Measurements from ENCODE around the gene ROCK2. TPM values are rescaled to one million over a fixed set of nuclear protein-coding genes. Genes with fewer than 3 reads are reported as not detected.

ROCK2 gene
- polyA plus RNA-seq, 2 of the 4 experiments (the other 2 are of a cell fraction), result 34.0 to 38.7 TPM

DNA sequence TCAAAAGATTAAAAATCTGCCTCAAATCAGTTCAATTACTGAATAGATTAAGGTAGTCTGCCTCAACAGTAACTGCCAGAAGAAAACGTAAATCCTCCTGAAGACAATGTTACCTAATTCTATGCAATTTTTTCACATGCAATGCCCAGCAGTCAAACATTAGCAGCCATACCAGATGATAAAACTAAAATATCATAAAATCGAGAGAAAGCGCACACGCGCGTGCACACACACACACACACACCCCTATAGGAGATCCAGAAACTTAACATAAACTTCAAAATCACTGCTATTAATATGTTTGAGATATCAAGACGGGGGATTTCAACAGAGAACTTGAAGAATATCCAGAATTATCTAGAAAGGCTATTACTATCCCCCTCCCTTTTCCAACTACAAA is 32.9 kb downstream of the ROCK2 start (continued):
- TF ChIP-seq EHF (CRISPR knock-in tag; IDR thresholded peaks at IDR 0.05) (no peak), RFX5 (IDR thresholded peaks at IDR 0.05) (no peak), CBX8 (IDR thresholded peaks at IDR 0.05) (no peak), RCOR1 (IDR thresholded peaks at IDR 0.05; ENCODE audit: low read depth, low read length) (no peak)

DNA sequence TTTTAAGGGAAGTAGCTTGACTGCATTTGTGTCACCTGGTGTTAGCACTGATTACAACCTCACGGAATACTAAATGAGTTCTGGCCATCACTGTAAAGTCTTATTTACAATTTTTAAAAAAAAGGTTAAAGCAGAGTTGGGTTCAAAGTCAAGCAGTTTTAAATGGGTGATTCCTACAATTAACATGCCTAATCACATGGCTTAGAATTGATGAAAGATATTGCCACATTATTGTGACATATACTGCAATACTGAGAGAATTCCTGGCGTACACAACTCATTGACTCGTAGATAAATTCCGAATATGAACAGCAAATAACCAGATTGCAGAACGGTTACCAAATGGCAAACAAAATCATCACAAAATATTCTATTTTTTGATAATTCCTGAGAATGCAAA is 34.2 kb downstream of the ROCK2 start:
- FAIRE-seq, result no peak
- 51% methylated on average over 5 of the region's 5 CpGs for WGBS (ENCODE audit: missing lambda C conversion rate)
- CTCF ChIA-PET, result interaction anchor here (2.1 kb wide), 1 partner anchor 10 kb away, joined by 9 read pairs; no protein-coding TSS in a partner anchor

DNA sequence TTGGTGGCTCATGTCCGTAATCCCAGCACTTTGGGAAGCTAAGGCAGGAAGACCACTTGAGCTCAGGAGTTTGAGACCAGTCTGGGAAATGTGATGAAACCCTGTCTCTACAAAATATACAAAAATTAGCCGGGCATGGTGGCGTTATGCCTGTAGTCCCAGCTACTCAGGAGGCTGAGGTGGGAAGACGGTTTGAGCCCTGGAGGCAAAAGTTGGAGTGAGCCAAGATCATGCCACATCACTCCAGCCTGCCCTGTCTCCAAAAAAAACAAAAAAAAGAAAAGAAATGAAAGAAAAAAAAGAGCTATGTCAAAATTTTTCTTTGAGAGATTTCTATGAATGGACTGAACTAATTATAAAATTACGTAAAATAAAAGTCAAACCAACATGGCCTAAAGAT is 34.7 kb downstream of the ROCK2 start:
- WGBS (ENCODE audit: missing lambda C conversion rate), result 93% methylated on average over 5 of the region's 5 CpGs
- ChIA-PET POLR2A (no interaction called here), CTCF (interaction anchor here (2.1 kb wide), 1 partner anchor 10 kb away, joined by 9 read pairs; no protein-coding TSS in a partner anchor)
- DNase-seq (ENCODE audit: low read depth in 1 of 2, low spot score in 1 of 2), result no peak
- Histone ChIP-seq H3K4me2 (no peak overlapping the region), H3K27ac (no peak overlapping the region), H3K4me3 (no peak overlapping the region), H3K9me3 (no peaks in the 10 kb centered on the region), H3K4me1 (peaks cover 50% of the 10 kb centered on the region)
- no peak for FAIRE-seq
- ATAC-seq, result no peak
- TF ChIP-seq, protein P1, sequence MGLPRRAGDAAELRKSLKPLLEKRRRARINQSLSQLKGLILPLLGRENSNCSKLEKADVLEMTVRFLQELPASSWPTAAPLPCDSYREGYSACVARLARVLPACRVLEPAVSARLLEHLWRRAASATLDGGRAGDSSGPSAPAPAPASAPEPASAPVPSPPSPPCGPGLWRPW (IDR thresholded peaks at IDR 0.05), result no peak
- no peak for TF ChIP-seq EHF (CRISPR knock-in tag; IDR thresholded peaks at IDR 0.05)
- TF ChIP-seq BHLHE40 (IDR thresholded peaks at IDR 0.05; ENCODE audit: low read depth, low read length), result no peak
- TF ChIP-seq MAFK (IDR thresholded peaks at IDR 0.05; ENCODE audit: partially characterized antibody), result no peak
- TF ChIP-seq RCOR1 (IDR thresholded peaks at IDR 0.05; ENCODE audit: low read depth, low read length), result no peak
- TF ChIP-seq, protein P2, sequence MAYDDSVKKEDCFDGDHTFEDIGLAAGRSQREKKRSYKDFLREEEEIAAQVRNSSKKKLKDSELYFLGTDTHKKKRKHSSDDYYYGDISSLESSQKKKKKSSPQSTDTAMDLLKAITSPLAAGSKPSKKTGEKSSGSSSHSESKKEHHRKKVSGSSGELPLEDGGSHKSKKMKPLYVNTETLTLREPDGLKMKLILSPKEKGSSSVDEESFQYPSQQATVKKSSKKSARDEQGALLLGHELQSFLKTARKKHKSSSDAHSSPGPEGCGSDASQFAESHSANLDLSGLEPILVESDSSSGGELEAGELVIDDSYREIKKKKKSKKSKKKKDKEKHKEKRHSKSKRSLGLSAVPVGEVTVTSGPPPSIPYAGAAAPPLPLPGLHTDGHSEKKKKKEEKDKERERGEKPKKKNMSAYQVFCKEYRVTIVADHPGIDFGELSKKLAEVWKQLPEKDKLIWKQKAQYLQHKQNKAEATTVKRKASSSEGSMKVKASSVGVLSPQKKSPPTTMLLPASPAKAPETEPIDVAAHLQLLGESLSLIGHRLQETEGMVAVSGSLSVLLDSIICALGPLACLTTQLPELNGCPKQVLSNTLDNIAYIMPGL (CRISPR knock-in tag; IDR thresholded peaks at IDR 0.05; ENCODE audit: borderline replicate concordance), result no peak
- no peak for TF ChIP-seq RAD21 (conservative IDR thresholded peaks at IDR 0.05 in 1 of 2, IDR thresholded peaks at IDR 0.05 in 1 of 2)
- TF ChIP-seq RFX5 (IDR thresholded peaks at IDR 0.05), result no peak
- no peak for TF ChIP-seq NFE2L2 (conservative IDR thresholded peaks at IDR 0.05; ENCODE audit: low read length)
- TF ChIP-seq, protein P3, sequence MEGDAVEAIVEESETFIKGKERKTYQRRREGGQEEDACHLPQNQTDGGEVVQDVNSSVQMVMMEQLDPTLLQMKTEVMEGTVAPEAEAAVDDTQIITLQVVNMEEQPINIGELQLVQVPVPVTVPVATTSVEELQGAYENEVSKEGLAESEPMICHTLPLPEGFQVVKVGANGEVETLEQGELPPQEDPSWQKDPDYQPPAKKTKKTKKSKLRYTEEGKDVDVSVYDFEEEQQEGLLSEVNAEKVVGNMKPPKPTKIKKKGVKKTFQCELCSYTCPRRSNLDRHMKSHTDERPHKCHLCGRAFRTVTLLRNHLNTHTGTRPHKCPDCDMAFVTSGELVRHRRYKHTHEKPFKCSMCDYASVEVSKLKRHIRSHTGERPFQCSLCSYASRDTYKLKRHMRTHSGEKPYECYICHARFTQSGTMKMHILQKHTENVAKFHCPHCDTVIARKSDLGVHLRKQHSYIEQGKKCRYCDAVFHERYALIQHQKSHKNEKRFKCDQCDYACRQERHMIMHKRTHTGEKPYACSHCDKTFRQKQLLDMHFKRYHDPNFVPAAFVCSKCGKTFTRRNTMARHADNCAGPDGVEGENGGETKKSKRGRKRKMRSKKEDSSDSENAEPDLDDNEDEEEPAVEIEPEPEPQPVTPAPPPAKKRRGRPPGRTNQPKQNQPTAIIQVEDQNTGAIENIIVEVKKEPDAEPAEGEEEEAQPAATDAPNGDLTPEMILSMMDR (IDR thresholded peaks at IDR 0.05), result no peak
- TF ChIP-seq JUNB (IDR thresholded peaks at IDR 0.05), result no peak
- no peak for TF ChIP-seq MAZ (IDR thresholded peaks at IDR 0.05; ENCODE audit: borderline replicate concordance, low read depth, low read length)
- no peak for TF ChIP-seq EHMT2 (IDR thresholded peaks at IDR 0.05; ENCODE audit: low read depth)
- TF ChIP-seq, protein P4, sequence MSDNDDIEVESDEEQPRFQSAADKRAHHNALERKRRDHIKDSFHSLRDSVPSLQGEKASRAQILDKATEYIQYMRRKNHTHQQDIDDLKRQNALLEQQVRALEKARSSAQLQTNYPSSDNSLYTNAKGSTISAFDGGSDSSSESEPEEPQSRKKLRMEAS (IDR thresholded peaks at IDR 0.05), result no peak
- no peak for TF ChIP-seq FOSB (CRISPR knock-in tag; IDR thresholded peaks at IDR 0.05)

More for the DNA sequence above, 34.2 kb downstream of the ROCK2 start:
- Histone ChIP-seq H3K4me1 (peaks cover 56% of the 10 kb centered on the region), H3K27ac (no peak overlapping the region), H3K9me3 (no peaks in the 10 kb centered on the region), H3K4me2 (no peak overlapping the region), H3K4me3 (no peak overlapping the region)
- DNase-seq (ENCODE audit: low read depth in 1 of 2, low spot score in 1 of 2) (no peak), ATAC-seq (no peak)
- POLR2A ChIA-PET, result no interaction called here
- TF ChIP-seq, protein P5, sequence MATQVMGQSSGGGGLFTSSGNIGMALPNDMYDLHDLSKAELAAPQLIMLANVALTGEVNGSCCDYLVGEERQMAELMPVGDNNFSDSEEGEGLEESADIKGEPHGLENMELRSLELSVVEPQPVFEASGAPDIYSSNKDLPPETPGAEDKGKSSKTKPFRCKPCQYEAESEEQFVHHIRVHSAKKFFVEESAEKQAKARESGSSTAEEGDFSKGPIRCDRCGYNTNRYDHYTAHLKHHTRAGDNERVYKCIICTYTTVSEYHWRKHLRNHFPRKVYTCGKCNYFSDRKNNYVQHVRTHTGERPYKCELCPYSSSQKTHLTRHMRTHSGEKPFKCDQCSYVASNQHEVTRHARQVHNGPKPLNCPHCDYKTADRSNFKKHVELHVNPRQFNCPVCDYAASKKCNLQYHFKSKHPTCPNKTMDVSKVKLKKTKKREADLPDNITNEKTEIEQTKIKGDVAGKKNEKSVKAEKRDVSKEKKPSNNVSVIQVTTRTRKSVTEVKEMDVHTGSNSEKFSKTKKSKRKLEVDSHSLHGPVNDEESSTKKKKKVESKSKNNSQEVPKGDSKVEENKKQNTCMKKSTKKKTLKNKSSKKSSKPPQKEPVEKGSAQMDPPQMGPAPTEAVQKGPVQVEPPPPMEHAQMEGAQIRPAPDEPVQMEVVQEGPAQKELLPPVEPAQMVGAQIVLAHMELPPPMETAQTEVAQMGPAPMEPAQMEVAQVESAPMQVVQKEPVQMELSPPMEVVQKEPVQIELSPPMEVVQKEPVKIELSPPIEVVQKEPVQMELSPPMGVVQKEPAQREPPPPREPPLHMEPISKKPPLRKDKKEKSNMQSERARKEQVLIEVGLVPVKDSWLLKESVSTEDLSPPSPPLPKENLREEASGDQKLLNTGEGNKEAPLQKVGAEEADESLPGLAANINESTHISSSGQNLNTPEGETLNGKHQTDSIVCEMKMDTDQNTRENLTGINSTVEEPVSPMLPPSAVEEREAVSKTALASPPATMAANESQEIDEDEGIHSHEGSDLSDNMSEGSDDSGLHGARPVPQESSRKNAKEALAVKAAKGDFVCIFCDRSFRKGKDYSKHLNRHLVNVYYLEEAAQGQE (IDR thresholded peaks at IDR 0.05), result no peak
- TF ChIP-seq MAFK (IDR thresholded peaks at IDR 0.05; ENCODE audit: partially characterized antibody) (no peak), HOXB13 (CRISPR knock-in tag; IDR thresholded peaks at IDR 0.05; ENCODE audit: low read depth) (no peak), TP53 (CRISPR knock-in tag; IDR thresholded peaks at IDR 0.05) (no peak), SMC3 (IDR thresholded peaks at IDR 0.05) (no peak)
- TF ChIP-seq, protein P6, sequence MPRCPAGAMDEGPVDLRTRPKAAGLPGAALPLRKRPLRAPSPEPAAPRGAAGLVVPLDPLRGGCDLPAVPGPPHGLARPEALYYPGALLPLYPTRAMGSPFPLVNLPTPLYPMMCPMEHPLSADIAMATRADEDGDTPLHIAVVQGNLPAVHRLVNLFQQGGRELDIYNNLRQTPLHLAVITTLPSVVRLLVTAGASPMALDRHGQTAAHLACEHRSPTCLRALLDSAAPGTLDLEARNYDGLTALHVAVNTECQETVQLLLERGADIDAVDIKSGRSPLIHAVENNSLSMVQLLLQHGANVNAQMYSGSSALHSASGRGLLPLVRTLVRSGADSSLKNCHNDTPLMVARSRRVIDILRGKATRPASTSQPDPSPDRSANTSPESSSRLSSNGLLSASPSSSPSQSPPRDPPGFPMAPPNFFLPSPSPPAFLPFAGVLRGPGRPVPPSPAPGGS (IDR thresholded peaks at IDR 0.05), result no peak
- TF ChIP-seq, protein P4 (IDR thresholded peaks at IDR 0.05), result no peak
